Endodermal cell (in vitro differentiated cells): Measurements from ENCODE around the gene BTNL9. TPM values are rescaled to one million over a fixed set of nuclear protein-coding genes. Genes with fewer than 3 reads are reported as not detected.

Experiments used
- DNase-seq: peaks from one replicate; pipeline ENCODE4 v3.0.0-alpha.2; 2017
- H3K27ac ChIP-seq: 2 replicates; pipeline ENCODE4 v1.5.1; 2013; ENCODE audit warnings: mild to moderate bottlenecking, low read depth, low read length, moderate library complexity
- H3K27me3 ChIP-seq: 2 replicates; pipeline ENCODE4 v1.6.1; 2013; ENCODE audit warnings: mild to moderate bottlenecking, low read length, moderate library complexity; ENCODE audit not compliant: insufficient read depth, control insufficient read depth, poor library complexity, severe bottlenecking
- H3K36me3 ChIP-seq: 2 replicates; pipeline ENCODE4 v1.7.0; 2013; ENCODE audit warnings: mild to moderate bottlenecking, low read length, moderate library complexity; ENCODE audit not compliant: control insufficient read depth, insufficient read depth
- H3K4me1 ChIP-seq: one replicate; pipeline ENCODE4 v1.7.0; 2013; ENCODE audit warnings: low read length; ENCODE audit not compliant: control insufficient read depth, insufficient read depth
- H3K4me3 ChIP-seq: 2 replicates; pipeline ENCODE4 v1.5.1; 2013; ENCODE audit warnings: mild to moderate bottlenecking, low read length, moderate library complexity
- H3K9ac ChIP-seq: 2 replicates; pipeline ENCODE4 v1.6.1; 2013; ENCODE audit warnings: mild to moderate bottlenecking, low read length, moderate library complexity; ENCODE audit not compliant: poor library complexity, severe bottlenecking; ENCODE audit errors: extremely low read depth
- H3K9me3 ChIP-seq: 2 replicates; pipeline ENCODE4 v1.6.1; 2013; ENCODE audit warnings: mild to moderate bottlenecking, low read length, moderate library complexity; ENCODE audit not compliant: control insufficient read depth
- H3K27ac Mint-ChIP-seq: 2 replicates; pipeline ENCODE4 v1.8.0; 2020; ENCODE audit warnings: mixed read lengths
- H3K27me3 Mint-ChIP-seq: 2 replicates; pipeline ENCODE4 v1.8.0; 2021; ENCODE audit warnings: mild to moderate bottlenecking, mixed read lengths; ENCODE audit not compliant: insufficient read depth
- H3K36me3 Mint-ChIP-seq: 2 replicates; pipeline ENCODE4 v1.8.0; 2020; ENCODE audit warnings: low read depth, mixed read lengths
- H3K4me1 Mint-ChIP-seq: 2 replicates; pipeline ENCODE4 v1.8.0; 2020; ENCODE audit warnings: mixed read lengths
- H3K4me3 Mint-ChIP-seq: 2 replicates; pipeline ENCODE4 v1.8.0; 2020; ENCODE audit warnings: mild to moderate bottlenecking, moderate library complexity, mixed read lengths
- H3K9me3 Mint-ChIP-seq: 2 replicates; pipeline ENCODE4 v1.8.0; 2020; ENCODE audit warnings: mild to moderate bottlenecking, mixed read lengths
- CTCF ChIP-seq: fragments of 200-600 bp; sonication (generic); conservative IDR thresholded peaks from 2 replicates; pipeline ENCODE4 v1.5.0; 2021; ENCODE audit warnings: antibody characterized with exemption, mild to moderate bottlenecking
- WGBS, 2 experiments: methylation state at CpG; one replicate each; pipeline versions ENCODE4 v1.1.5 to v1.1.7; 2013; ENCODE audit warnings: missing lambda C conversion rate in 2 of 2, mixed read lengths in 1 of 2; ENCODE audit not compliant: insufficient coverage in 1 of 2, insufficient read length in 1 of 2; 5-methylcytosine and 5-hydroxymethylcytosine counted together
- total RNA-seq, 2 donors: library from RNA; stranded (reverse); fragmentation: NEBNext Ultra II Directional in 1 of 2; extraction: Animal tissue kit (Norgen Biotek cat#: 25700) in 1 of 2; gene quantifications; 2 replicates in 1 of 2; 3 replicates in 1 of 2; pipeline ENCODE4 v1.2.1, GENCODE V29; 2021

BTNL9 gene
- total RNA-seq, 2 donors from 2014 or later: not detected

GRCh38 chr5:181054871-181055459, 14.9 kb downstream of the BTNL9 start:
- 45 to 74% methylated on average over 2 to 7 of the region's 7 CpGs for WGBS, 2 experiments

GRCh38 chr5:181056431-181056830, 16.4 kb downstream of the BTNL9 start:
- Mint-ChIP-seq H3K27ac (no peak overlapping the region), H3K9me3 (no peaks in the 10 kb centered on the region), H3K36me3 (no peaks in the 10 kb centered on the region), H3K27me3 (peaks cover 95% of the 10 kb centered on the region), H3K4me1 (peaks cover 8% of the 10 kb centered on the region), H3K4me3 (no peak overlapping the region)
- peaks cover 82% of the 10 kb centered on the region for H3K27me3 ChIP-seq
- DNase-seq: no peak
- no peak overlapping the region for H3K4me3 ChIP-seq
- H3K9me3 ChIP-seq: peaks cover 17% of the 10 kb centered on the region
- WGBS, 2 experiments: 70 to 78% methylated on average over 8 of the region's 8 CpGs
- H3K9ac ChIP-seq: no peak overlapping the region
- H3K27ac ChIP-seq: no peak overlapping the region
- no peak for TF ChIP-seq CTCF
- H3K36me3 ChIP-seq: no peaks in the 10 kb centered on the region
- no peaks in the 10 kb centered on the region for H3K4me1 ChIP-seq

More at GRCh38 chr5:181054871-181055459, 14.9 kb downstream of the BTNL9 start:
- H3K4me1 Mint-ChIP-seq: peaks cover 8% of the 10 kb centered on the region
- H3K36me3 ChIP-seq: no peaks in the 10 kb centered on the region
- peak; percentile 40 for DNase-seq
- peaks cover 95% of the 10 kb centered on the region for H3K27me3 Mint-ChIP-seq
- no peaks in the 10 kb centered on the region for H3K9me3 Mint-ChIP-seq
- H3K27ac ChIP-seq: no peak overlapping the region
- no peak for TF ChIP-seq CTCF
- peaks cover 84% of the 10 kb centered on the region for H3K27me3 ChIP-seq
- peaks cover 8% of the 10 kb centered on the region for H3K9me3 ChIP-seq
- H3K36me3 Mint-ChIP-seq: no peaks in the 10 kb centered on the region
- no peak overlapping the region for H3K9ac ChIP-seq
- H3K4me3 ChIP-seq: no peak overlapping the region
- no peak overlapping the region for H3K4me3 Mint-ChIP-seq
- no peak overlapping the region for H3K27ac Mint-ChIP-seq
- no peaks in the 10 kb centered on the region for H3K4me1 ChIP-seq

GRCh38 chr5:181058321-181058720, 18.3 kb downstream of the BTNL9 start:
- no peak overlapping the region for H3K4me3 Mint-ChIP-seq
- peaks cover 97% of the 10 kb centered on the region for H3K27me3 Mint-ChIP-seq
- no peaks in the 10 kb centered on the region for H3K36me3 Mint-ChIP-seq
- 86 to 91% methylated on average over 8 to 9 of the region's 9 CpGs for WGBS, 2 experiments
- H3K9ac ChIP-seq: no peak overlapping the region
- peaks cover 8% of the 10 kb centered on the region for H3K4me1 Mint-ChIP-seq
- peaks cover 77% of the 10 kb centered on the region for H3K27me3 ChIP-seq
- H3K27ac ChIP-seq: no peak overlapping the region
- no peak overlapping the region for H3K4me3 ChIP-seq
- DNase-seq: peak; percentile 23
- peaks cover 30% of the 10 kb centered on the region for H3K9me3 ChIP-seq
- H3K9me3 Mint-ChIP-seq: no peaks in the 10 kb centered on the region
- H3K27ac Mint-ChIP-seq: no peak overlapping the region
- H3K36me3 ChIP-seq: no peaks in the 10 kb centered on the region
- no peaks in the 10 kb centered on the region for H3K4me1 ChIP-seq
- no peak for TF ChIP-seq CTCF
